HG03575 (cell line): Measurements from ENCODE around the gene NLRP7.

ENCODE experiments used
- ATAC-seq: cut with Tn5 transposase; IDR thresholded peaks from one replicate; pipeline ENCODE4 v1.9.1; 2021; ENCODE audit not compliant: unreplicated experiment, insufficient number of reproducible peaks, low FRiP score; ENCODE audit errors: extremely low read depth

NLRP7 gene

DNA sequence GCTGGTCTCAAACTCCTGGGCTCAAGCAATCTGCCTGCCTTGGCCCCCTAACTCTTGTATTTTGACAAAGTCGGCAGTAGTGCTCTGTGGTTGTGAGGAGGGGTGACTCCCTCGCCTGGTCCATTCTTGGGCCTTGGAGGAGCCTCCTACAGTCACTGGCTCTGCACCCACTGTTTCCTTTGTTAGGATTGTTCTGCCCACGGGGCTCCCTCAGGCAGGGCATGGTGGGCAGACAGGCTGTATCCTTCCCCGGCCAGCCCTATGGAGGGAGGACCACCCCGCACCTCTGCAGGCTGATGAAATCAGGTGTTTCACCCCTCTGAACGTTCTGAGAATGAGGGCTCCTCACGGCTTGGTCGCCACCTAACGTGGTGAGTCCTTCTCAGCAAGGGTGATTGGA lies 64.1 kb downstream of the NLRP7 start:
- no peak for ATAC-seq

GRCh38 chr19:54882758-54883157 lies 64.6 kb downstream of the NLRP7 start:
- ATAC-seq: no peak

GRCh38 chr19:54881884-54882283 lies 65.4 kb downstream of the NLRP7 start:
- ATAC-seq: no peak

GRCh38 chr19:54877471-54877870 lies 69.9 kb downstream of the NLRP7 start:
- no peak for ATAC-seq

DNA sequence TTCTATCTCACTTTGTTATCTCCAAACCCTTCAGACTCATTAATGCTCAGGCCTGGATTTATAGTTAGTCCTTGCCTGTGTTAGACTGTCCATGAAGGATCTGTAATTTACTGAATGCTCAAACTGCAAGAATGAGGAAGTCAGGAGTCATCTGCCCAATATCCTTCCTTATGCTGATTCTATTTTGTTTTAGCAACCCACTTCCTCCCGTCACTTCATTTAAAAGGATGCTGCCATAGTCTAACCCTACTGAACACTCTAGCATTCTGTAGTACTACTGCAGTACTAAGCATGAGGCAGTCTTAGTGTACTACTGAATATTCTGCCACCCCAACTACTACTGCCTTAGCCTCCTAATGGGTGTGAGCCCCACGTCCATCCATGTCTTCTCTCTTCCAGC lies 71.8 kb downstream of the NLRP7 start:
- no peak for ATAC-seq

GRCh38 chr19:54873990-54874389 lies 73.3 kb downstream of the NLRP7 start, which contains the start of gene FCAR:
Gene FCAR (plus strand): TSS chr19:54874235. CDS start chr19:54874290, 55 bp downstream.
- ATAC-seq: no peak
